Astrocyte (in vitro differentiated cells and primary cell): Measurements from ENCODE around the gene NUBPL. TPM values are rescaled to one million over a fixed set of nuclear protein-coding genes. Genes with fewer than 3 reads are reported as not detected.

ENCODE experiments used
- DNase-seq: peaks from one replicate; pipeline ENCODE4 v3.0.0-alpha.2; 2010; ENCODE audit warnings: low read depth
- FAIRE-seq: peaks from 2 replicates; lab custom pipeline; 2011; peaks lifted over from hg19 to GRCh38; lab: Jason Lieb, UNC
- H2AFZ ChIP-seq: 2 replicates; pipeline ENCODE4 v1.6.0; 2012; ENCODE audit warnings: low read depth, low read length, inconsistent platforms
- H3K27ac ChIP-seq: 2 replicates; pipeline ENCODE4 v1.5.1; 2011; ENCODE audit warnings: low read depth, low read length, inconsistent platforms
- H3K27me3 ChIP-seq: 2 replicates; pipeline ENCODE4 v1.6.0; 2011; ENCODE audit warnings: low read length, inconsistent platforms; ENCODE audit not compliant: insufficient read depth
- H3K36me3 ChIP-seq: 2 replicates; pipeline ENCODE4 v1.5.1; 2011; ENCODE audit warnings: low read length, inconsistent platforms; ENCODE audit not compliant: insufficient read depth
- H3K4me1 ChIP-seq: 2 replicates; pipeline ENCODE4 v1.5.1; 2011; ENCODE audit warnings: low read length, inconsistent platforms; ENCODE audit not compliant: insufficient read depth
- H3K4me2 ChIP-seq: 2 replicates; pipeline ENCODE4 v1.6.0; 2012; ENCODE audit warnings: low read length, inconsistent platforms
- H3K4me3 ChIP-seq: 2 replicates; pipeline ENCODE4 v1.5.1; 2011; ENCODE audit warnings: low read depth, mild to moderate bottlenecking, low read length, inconsistent platforms; ENCODE audit not compliant: insufficient read depth
- H3K79me2 ChIP-seq: 2 replicates; pipeline ENCODE4 v1.6.0; 2012; ENCODE audit warnings: mild to moderate bottlenecking, low read length, inconsistent platforms; ENCODE audit not compliant: insufficient read depth
- H3K9ac ChIP-seq: 2 replicates; pipeline ENCODE4 v1.6.0; 2012; ENCODE audit warnings: mild to moderate bottlenecking, low read length, inconsistent platforms
- H3K9me3 ChIP-seq: 2 replicates; pipeline ENCODE4 v1.5.1; 2012; ENCODE audit warnings: low read depth, mild to moderate bottlenecking, low read length, inconsistent platforms; ENCODE audit not compliant: insufficient read depth
- H4K20me1 ChIP-seq: 2 replicates; pipeline ENCODE4 v1.6.0; 2012; ENCODE audit warnings: low read length, inconsistent platforms; ENCODE audit not compliant: insufficient read depth
- H3K27ac Mint-ChIP-seq: one replicate; pipeline ENCODE4 v1.8.0; 2021; ENCODE audit warnings: mild to moderate bottlenecking, mixed read lengths; ENCODE audit not compliant: unreplicated experiment
- H3K27me3 Mint-ChIP-seq: one replicate; pipeline ENCODE4 v1.8.0; 2021; ENCODE audit warnings: low read depth, mixed read lengths; ENCODE audit not compliant: unreplicated experiment
- H3K36me3 Mint-ChIP-seq: one replicate; pipeline ENCODE4 v1.8.0; 2021; ENCODE audit warnings: low read depth, mixed read lengths; ENCODE audit not compliant: unreplicated experiment
- H3K4me1 Mint-ChIP-seq: one replicate; pipeline ENCODE4 v1.8.0; 2021; ENCODE audit warnings: low read depth, mixed read lengths; ENCODE audit not compliant: unreplicated experiment
- H3K4me3 Mint-ChIP-seq: one replicate; pipeline ENCODE4 v1.8.0; 2021; ENCODE audit warnings: mild to moderate bottlenecking, moderate library complexity, mixed read lengths; ENCODE audit not compliant: unreplicated experiment
- H3K9me3 Mint-ChIP-seq: one replicate; pipeline ENCODE4 v1.8.0; 2021; ENCODE audit warnings: mild to moderate bottlenecking, mixed read lengths; ENCODE audit not compliant: unreplicated experiment
- EZH2 ChIP-seq: IDR thresholded peaks from 2 replicates; pipeline ENCODE4 v1.6.1; 2012; ENCODE audit warnings: mild to moderate bottlenecking, low read length, inconsistent platforms; ENCODE audit not compliant: insufficient read depth
- total RNA-seq: library from RNA; stranded (reverse); gene quantifications from 2 replicates; pipeline ENCODE4 v1.2.1, GENCODE V29; 2021
- TF ChIP-seq, protein P1 (sequence below): IDR thresholded peaks from 2 replicates; pipeline ENCODE4 v1.5.1; 2011; ENCODE audit warnings: low read depth, mild to moderate bottlenecking, inconsistent platforms, low read length, moderate library complexity; ENCODE audit not compliant: insufficient read depth

The NUBPL gene
- total RNA-seq, 1 donor from 2014 or later = 9.0 TPM

DNA sequence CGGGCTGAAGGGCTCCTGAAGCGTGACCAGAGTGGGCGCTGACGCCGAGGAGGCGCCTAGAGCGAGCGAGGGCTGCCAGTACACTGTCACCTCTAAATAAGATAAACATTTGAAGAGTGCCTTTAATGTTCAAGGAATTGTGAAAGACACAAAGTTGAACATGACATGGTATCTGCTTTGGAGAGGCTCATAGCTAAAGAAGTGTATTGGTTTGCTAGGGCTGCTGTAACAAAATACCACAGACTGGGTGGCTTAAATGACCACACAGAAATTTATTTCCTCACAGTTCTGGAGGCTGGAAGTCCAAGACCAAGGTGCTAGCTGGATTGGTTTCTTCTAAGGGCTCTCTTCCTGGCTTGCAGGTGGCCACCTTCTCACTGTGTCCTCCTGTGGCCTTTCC is 33.7 kb upstream of the NUBPL start:
- FAIRE-seq (no peak), DNase-seq (no peak)
- Histone ChIP-seq H4K20me1 (no peaks in the 10 kb centered on the region), H2AFZ (no peak overlapping the region), H3K27me3 (no peaks in the 10 kb centered on the region), H3K4me2 (no peak overlapping the region), H3K4me3 (no peak overlapping the region), H3K27ac (no peak overlapping the region), H3K9me3 (no peaks in the 10 kb centered on the region), H3K4me1 (no peaks in the 10 kb centered on the region), H3K79me2 (no peaks in the 10 kb centered on the region), H3K9ac (no peak overlapping the region), H3K36me3 (no peaks in the 10 kb centered on the region)
- H3K36me3 Mint-ChIP-seq = no peaks in the 10 kb centered on the region
- TF ChIP-seq, protein P1, sequence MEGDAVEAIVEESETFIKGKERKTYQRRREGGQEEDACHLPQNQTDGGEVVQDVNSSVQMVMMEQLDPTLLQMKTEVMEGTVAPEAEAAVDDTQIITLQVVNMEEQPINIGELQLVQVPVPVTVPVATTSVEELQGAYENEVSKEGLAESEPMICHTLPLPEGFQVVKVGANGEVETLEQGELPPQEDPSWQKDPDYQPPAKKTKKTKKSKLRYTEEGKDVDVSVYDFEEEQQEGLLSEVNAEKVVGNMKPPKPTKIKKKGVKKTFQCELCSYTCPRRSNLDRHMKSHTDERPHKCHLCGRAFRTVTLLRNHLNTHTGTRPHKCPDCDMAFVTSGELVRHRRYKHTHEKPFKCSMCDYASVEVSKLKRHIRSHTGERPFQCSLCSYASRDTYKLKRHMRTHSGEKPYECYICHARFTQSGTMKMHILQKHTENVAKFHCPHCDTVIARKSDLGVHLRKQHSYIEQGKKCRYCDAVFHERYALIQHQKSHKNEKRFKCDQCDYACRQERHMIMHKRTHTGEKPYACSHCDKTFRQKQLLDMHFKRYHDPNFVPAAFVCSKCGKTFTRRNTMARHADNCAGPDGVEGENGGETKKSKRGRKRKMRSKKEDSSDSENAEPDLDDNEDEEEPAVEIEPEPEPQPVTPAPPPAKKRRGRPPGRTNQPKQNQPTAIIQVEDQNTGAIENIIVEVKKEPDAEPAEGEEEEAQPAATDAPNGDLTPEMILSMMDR = no peak
- no peak for TF ChIP-seq EZH2
- no peaks in the 10 kb centered on the region for H3K27me3 Mint-ChIP-seq
- H3K9me3 Mint-ChIP-seq = peaks cover 2% of the 10 kb centered on the region
- no peaks in the 10 kb centered on the region for H3K4me1 Mint-ChIP-seq
- no peak overlapping the region for H3K4me3 Mint-ChIP-seq
- no peak overlapping the region for H3K27ac Mint-ChIP-seq

DNA sequence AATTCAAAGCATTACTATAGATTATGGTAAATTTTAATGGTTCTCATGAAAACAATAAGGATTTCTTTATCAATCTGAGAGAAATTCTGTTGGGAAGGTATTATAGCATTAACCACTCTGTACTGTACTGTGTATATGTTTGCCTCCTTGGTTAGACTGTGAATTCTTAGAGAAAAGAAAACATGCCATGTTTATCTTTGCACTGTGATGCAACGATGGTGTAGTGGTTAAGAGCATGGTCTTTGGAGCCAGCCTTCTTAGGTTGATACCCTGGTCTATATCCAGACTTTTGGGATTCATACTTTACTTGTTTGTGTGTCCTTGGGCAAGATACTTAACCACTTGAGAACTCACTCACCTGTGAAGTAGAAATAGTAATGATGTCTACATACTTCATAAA is 32.2 kb upstream of the NUBPL start:
- Histone ChIP-seq H3K27me3 (no peaks in the 10 kb centered on the region), H3K27ac (no peak overlapping the region), H2AFZ (no peak overlapping the region), H4K20me1 (no peaks in the 10 kb centered on the region), H3K9ac (no peak overlapping the region), H3K79me2 (no peaks in the 10 kb centered on the region), H3K4me1 (no peaks in the 10 kb centered on the region), H3K4me2 (no peak overlapping the region), H3K36me3 (no peaks in the 10 kb centered on the region), H3K4me3 (no peak overlapping the region), H3K9me3 (no peaks in the 10 kb centered on the region)
- FAIRE-seq (no peak), DNase-seq (no peak)
- no peak overlapping the region for H3K27ac Mint-ChIP-seq
- H3K9me3 Mint-ChIP-seq = peaks cover 2% of the 10 kb centered on the region
- no peaks in the 10 kb centered on the region for H3K27me3 Mint-ChIP-seq
- H3K36me3 Mint-ChIP-seq = no peaks in the 10 kb centered on the region
- TF ChIP-seq, protein P1 = no peak
- no peak for TF ChIP-seq EZH2
- no peaks in the 10 kb centered on the region for H3K4me1 Mint-ChIP-seq
- no peak overlapping the region for H3K4me3 Mint-ChIP-seq

DNA sequence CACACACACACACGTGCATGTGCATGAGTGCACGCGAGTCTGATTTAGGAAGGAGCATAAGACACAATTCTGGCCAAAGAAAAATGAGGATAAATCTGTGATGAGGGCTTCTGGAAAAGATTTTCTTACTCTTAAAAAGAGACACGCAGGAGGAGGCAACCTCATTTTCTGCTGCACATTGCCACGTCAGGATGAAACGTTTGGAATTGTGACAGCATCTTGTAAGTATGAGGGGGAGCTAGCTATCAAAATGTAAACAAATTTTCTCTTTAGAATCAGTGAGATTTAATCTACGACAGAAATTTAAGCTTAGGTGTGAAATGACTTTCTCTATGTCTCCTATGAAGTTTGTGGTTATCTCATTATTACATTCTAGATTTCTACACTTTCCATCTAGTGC is 31.1 kb upstream of the NUBPL start:
- no peaks in the 10 kb centered on the region for H3K36me3 ChIP-seq
- no peak overlapping the region for H3K27ac Mint-ChIP-seq
- no peaks in the 10 kb centered on the region for H3K27me3 ChIP-seq
- no peaks in the 10 kb centered on the region for H3K36me3 Mint-ChIP-seq
- no peaks in the 10 kb centered on the region for H3K9me3 Mint-ChIP-seq
- no peak overlapping the region for H2AFZ ChIP-seq
- FAIRE-seq = no peak
- H3K9me3 ChIP-seq = no peaks in the 10 kb centered on the region
- H3K4me1 Mint-ChIP-seq = no peaks in the 10 kb centered on the region
- H3K27ac ChIP-seq = no peak overlapping the region
- H4K20me1 ChIP-seq = no peaks in the 10 kb centered on the region
- no peaks in the 10 kb centered on the region for H3K4me1 ChIP-seq
- no peak for DNase-seq
- no peaks in the 10 kb centered on the region for H3K79me2 ChIP-seq
- H3K4me2 ChIP-seq = no peak overlapping the region
- TF ChIP-seq, protein P1 = no peak
- no peak for TF ChIP-seq EZH2
- H3K9ac ChIP-seq = no peak overlapping the region
- H3K27me3 Mint-ChIP-seq = no peaks in the 10 kb centered on the region
- H3K4me3 Mint-ChIP-seq = no peak overlapping the region
- H3K4me3 ChIP-seq = no peak overlapping the region
